Muscle of back (tissue), 11 donors: ENCODE data around the gene LRRC8A. TPM values are rescaled to one million over a fixed set of nuclear protein-coding genes. Genes with fewer than 3 reads are reported as not detected.
"Not testable (repeated sequence)": the region's sequence is repeated elsewhere in the genome, so short reads cannot be mapped to it uniquely, and the experiment has no call there.

Experiments used
- DNase-seq, 3 donors: peaks; one replicate each; pipeline versions ENCODE4 v3.0.0 to v3.0.0-alpha.2; 2013
- polyA plus RNA-seq, 10 donors: library from polyadenylated mRNA; unstranded; fragments of 120-200 nt; gene quantifications; one replicate each; pipeline ENCODE4 v1.2.1, GENCODE V29; 2013; ENCODE audit not compliant: insufficient read length in 10 of 10

LRRC8A gene
- polyA plus RNA-seq, 10 donors = 15.8 to 24.1 (median 20.4) TPM

DNA sequence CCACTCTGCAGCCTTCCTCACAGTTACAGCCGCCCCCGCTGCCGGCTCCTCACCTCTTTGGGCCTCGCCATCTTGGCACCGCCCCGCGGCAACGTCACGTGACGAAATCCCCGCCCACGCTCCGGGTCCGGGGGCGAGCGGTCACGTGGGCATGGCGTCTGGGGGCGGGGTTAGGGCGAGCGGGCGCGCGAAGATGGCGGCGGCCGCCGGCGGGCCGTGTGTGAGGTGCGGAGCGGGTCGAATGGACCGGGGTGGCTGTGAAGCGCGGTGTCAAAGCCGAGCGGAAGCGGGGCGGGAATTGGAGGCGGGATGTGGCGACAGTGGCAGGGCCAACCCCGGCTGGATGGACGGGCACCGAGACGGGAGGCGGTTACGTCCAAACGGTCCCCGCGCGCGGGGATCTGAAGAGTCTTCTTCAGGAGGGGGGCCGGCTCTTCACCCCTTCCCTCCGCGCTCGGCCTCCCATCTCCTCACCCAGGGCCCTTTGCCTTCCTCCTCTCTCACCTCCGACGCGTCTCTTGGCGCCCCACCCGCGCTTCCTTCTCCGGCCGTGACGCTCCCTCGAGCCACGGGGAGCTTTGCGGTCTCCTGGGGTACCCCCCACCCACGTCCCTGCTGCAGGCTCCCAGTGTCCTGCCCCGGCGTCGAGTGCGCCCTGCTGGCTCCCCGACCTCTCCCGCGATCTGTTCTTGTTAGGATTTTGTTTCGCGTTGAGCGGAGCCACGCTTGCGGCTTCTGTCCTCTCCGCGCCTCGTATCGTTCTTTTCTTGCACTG is 65.8 kb downstream of the LRRC8A start, which contains the start of the genes DOLK and NUP188:
DOLK (minus strand) TSS at position 77 of the 775 bp plus-strand sequence. CDS start 300 bp downstream, outside the sequence.
NUP188 (plus strand) TSS at position 173 of the 775 bp plus-strand sequence; CDS start at position 194, 21 bp downstream.
- DNase-seq = peak; percentile 93 to 98 (median 97)

DNA sequence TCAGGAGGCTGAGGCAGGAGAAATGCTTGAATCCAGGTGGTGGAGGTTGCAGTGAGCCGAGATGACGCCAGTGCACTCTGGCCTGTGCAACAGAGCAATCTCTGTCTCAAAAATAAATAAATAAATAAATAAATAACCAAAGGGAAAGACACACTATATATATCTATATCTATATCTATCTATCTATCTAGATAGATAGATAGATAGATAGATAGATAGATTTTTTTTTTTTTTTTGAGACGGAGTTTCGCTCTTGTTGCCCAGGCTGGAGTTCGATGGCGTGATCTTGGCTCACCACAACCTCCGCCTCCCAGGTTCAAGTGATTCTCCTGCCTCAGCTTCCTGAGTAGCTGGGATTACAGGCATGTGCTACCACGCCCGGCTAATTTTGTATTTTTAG is 79.5 kb downstream of the LRRC8A start:
- DNase-seq = not testable (repeated sequence)

Other genes starting within 250 kb of the LRRC8A start
- gene DYNC2I2, start 225.3 kb upstream of the LRRC8A start, polyA plus RNA-seq = 10 to 100 TPM; 34.6 to 50.4 (median 42.3) TPM
- 100 to 1,000 TPM; 283 to 402 (median 330) TPM for gene SET, start 192.9 kb upstream of the LRRC8A start, polyA plus RNA-seq
- 10 to 100 TPM in 2 of 10 donors, 1 to 10 TPM in 8; 6.1 to 11.4 (median 8.7) TPM for gene PKN3, start 179.6 kb upstream of the LRRC8A start, polyA plus RNA-seq
- 1 to 10 TPM; 5.0 to 7.1 (median 6.5) TPM for gene ZDHHC12, start 158.0 kb upstream of the LRRC8A start, polyA plus RNA-seq
- gene ZER1, start 110.2 kb upstream of the LRRC8A start, polyA plus RNA-seq = 10 to 100 TPM; 29.8 to 36.2 (median 32.9) TPM
- 10 to 100 TPM; 32.7 to 49.4 (median 38.8) TPM for gene TBC1D13, start 94.9 kb upstream of the LRRC8A start, polyA plus RNA-seq
- gene ENDOG, start 63.6 kb upstream of the LRRC8A start, polyA plus RNA-seq = 10 to 100 TPM; 11.1 to 24.9 (median 14.7) TPM
- 10 to 100 TPM; 16.1 to 33.7 (median 24.4) TPM for gene SPOUT1, start 52.3 kb upstream of the LRRC8A start, polyA plus RNA-seq
- gene KYAT1, start 183 bp upstream of the LRRC8A start, polyA plus RNA-seq = 1 to 10 TPM; 4.1 to 7.6 (median 4.7) TPM
- 10 to 100 TPM; 33.4 to 47.6 (median 38.8) TPM for gene PHYHD1, start 38.8 kb downstream of the LRRC8A start, polyA plus RNA-seq
- 10 to 100 TPM in 1 of 10 donors, 1 to 10 TPM in 9; 7.2 to 11.2 (median 8.4) TPM for gene DOLK, start 65.5 kb downstream of the LRRC8A start, polyA plus RNA-seq
- gene NUP188, start 65.6 kb downstream of the LRRC8A start, polyA plus RNA-seq = 10 to 100 TPM; 26.6 to 49.9 (median 34.1) TPM
- 10 to 100 TPM; 49.6 to 69.2 (median 53.7) TPM for gene SH3GLB2, start 146.2 kb downstream of the LRRC8A start, polyA plus RNA-seq
- gene MIGA2, start 154.5 kb downstream of the LRRC8A start, polyA plus RNA-seq = 10 to 100 TPM in 9 of 10 donors, 1 to 10 TPM in 1; 9.2 to 19.1 (median 12.6) TPM
- 10 to 100 TPM in 2 of 10 donors, 1 to 10 TPM in 8; 7.6 to 12.9 (median 8.8) TPM for gene DOLPP1, start 199.0 kb downstream of the LRRC8A start, polyA plus RNA-seq
- gene CRAT, start 228.7 kb downstream of the LRRC8A start, polyA plus RNA-seq = 10 to 100 TPM; 31.0 to 45.4 (median 40.4) TPM
- 100 to 1,000 TPM; 104 to 129 (median 112) TPM for gene PTPA, start 229.3 kb downstream of the LRRC8A start, polyA plus RNA-seq